ENCODE measurements around the gene SLC44A1.

The SLC44A1 gene

GRCh38 chr9:105432247-105432842 lies 187.9 kb downstream of the SLC44A1 start:
- DNase-seq (ENCODE audit: low spot score) = no peak

GRCh38 chr9:105435453-105435852 lies 191.0 kb downstream of the SLC44A1 start:
- DNase-seq (ENCODE audit: low spot score) = no peak

DNA sequence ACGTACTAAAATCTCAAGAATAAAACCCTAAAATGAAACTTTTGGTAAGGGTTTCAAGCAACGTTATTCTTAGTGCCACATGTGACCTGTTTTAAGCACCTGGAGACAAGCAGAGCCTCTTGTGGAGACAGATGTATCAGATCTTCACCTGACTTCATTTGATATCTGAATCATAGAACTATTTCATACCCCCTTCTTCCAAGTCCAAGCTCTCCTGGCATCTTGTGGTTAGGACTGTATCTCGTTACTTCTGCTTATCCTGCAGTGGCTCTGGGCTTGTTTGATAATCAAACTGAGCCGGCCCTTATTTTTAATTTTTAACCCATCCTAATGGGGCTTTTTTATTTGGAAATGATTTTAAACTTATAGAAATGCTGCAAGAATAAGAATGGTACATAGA lies 192.3 kb downstream of the SLC44A1 start:
- no peak for DNase-seq (ENCODE audit: low spot score)

- DNase-seq (ENCODE audit: low spot score) = no peak
Observed at GRCh38 chr9:105437704-105438103, 193.3 kb downstream of the SLC44A1 start.

DNA sequence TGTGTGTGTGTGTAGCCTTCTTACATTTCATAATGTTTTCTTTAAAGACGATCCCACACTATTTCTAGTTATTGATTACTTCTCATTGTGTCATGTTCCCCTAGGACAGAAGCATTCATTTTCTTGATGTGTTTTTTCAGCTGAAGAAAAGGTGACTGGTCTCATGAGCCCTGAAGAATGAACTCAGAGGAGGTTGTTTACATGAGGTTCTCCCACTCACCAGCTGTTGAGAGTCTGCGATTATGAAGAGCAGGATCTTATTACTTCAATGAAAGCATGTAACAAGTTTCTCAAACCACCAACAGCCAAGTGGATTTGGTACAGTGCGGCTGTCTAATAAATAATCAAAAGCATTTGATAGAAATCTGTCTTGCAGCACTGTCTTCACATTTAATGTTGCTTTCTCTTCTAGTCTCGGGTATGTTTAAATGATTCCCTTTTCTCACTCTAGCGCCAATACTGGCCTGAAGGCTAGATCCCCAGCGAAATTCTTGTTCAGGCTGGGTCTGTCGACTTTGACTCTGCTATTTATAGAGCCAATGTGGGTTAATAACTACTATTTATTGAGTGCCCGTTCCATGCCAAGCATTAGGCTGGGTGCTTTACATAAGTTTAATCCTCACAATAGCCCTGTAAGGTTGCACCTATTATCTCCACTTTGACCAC lies 193.8 kb downstream of the SLC44A1 start:
- DNase-seq (ENCODE audit: low spot score) = no peak

- no peak for DNase-seq (ENCODE audit: low spot score)
Observed at GRCh38 chr9:105439428-105439827, 195.0 kb downstream of the SLC44A1 start.

GRCh38 chr9:105441616-105442160 lies 197.2 kb downstream of the SLC44A1 start:
- DNase-seq (ENCODE audit: low spot score) = no peak

DNA sequence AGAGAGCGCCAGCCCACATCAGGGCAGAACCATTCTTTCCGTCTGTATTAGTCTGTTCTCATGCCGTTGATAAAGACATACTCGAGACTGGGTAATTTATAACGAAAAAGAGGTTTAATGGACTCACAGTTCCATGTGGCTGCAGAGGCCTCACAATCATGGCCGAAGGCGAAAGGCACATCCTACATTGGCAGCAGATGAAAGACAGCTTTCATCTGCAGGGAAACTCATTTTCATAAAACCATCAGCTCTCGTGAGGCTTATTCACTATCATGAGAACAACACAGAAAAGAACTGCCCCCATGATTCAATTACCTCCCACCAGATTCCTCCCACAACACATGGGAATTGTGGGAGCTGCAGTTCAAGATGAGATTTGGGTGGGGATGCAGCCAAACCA lies 198.7 kb downstream of the SLC44A1 start:
- DNase-seq (ENCODE audit: low spot score) = no peak

DNA sequence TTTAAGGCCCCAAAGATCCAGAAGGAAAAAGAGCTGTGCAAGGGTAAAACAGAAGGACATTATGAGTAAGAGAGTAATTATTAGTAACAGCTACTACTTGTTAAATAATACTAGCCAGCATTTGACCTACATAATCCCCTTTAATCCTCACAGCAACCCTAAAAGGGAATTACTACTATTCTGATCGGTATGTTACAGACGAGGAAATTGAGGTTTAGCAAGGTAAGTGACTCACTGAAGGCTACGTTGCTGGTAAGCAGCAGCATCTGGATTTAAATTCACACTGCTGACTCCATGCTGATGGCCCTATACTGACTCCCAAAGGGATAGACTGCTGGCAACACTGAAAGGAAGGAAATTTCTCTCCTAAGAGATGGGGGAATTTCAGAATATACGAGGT lies 199.7 kb downstream of the SLC44A1 start:
- DNase-seq (ENCODE audit: low spot score) = no peak

DNA sequence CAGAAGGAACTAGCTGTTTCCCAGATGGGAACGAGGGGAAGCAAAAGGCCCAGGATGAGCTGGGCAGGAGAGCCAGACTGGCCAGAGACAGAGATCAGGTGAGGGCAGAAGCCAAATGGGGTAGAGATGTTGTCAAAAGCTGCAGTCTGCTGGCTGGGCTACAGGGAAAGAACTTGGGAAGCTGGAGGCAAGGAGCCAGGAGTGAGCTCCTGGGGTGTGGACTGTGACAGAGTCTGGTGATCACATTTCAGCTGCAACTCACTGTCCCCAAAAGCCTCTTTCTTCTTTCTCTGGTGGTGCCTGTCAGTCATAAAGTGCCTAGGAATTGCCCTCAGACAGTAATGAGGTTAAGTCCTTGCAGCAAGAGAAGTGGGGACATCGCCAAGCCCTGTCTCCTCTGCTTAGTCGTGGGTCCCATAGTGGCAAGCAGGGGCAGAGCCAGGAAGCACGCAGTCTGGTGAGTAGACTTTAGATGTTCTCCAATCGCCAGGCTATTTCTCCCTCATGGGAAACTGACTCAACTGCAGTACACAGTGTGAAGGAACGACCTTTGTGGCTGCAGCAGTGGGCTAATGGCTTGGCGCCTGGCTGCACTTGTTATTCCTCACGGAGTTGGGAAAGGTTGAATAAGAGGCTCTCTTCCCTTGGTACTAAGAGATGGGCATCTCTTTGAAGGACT lies 200.9 kb downstream of the SLC44A1 start:
- no peak for DNase-seq (ENCODE audit: low spot score)

DNA sequence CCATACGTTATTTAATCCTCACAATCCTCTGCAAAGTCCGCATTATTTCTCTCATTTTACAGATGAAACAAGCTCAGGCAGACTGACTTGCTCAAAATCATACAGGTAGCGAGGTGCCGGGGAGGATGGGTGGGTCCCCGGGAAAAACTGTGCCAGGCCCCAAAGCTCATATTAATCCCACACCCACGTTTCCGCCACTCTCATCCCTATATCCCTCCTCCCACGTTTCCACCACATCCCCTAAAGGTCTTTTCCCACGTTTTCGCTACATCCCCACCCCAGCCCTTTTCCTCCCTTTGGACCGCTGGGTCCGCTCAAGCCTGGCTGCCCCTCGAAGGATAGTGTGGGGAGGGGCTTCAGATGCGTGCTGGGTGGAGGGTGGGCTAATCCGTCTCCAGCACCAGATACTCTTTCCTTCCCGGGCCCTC lies 202.9 kb downstream of the SLC44A1 start:
- DNase-seq (ENCODE audit: low spot score) = peak; percentile 43

DNA sequence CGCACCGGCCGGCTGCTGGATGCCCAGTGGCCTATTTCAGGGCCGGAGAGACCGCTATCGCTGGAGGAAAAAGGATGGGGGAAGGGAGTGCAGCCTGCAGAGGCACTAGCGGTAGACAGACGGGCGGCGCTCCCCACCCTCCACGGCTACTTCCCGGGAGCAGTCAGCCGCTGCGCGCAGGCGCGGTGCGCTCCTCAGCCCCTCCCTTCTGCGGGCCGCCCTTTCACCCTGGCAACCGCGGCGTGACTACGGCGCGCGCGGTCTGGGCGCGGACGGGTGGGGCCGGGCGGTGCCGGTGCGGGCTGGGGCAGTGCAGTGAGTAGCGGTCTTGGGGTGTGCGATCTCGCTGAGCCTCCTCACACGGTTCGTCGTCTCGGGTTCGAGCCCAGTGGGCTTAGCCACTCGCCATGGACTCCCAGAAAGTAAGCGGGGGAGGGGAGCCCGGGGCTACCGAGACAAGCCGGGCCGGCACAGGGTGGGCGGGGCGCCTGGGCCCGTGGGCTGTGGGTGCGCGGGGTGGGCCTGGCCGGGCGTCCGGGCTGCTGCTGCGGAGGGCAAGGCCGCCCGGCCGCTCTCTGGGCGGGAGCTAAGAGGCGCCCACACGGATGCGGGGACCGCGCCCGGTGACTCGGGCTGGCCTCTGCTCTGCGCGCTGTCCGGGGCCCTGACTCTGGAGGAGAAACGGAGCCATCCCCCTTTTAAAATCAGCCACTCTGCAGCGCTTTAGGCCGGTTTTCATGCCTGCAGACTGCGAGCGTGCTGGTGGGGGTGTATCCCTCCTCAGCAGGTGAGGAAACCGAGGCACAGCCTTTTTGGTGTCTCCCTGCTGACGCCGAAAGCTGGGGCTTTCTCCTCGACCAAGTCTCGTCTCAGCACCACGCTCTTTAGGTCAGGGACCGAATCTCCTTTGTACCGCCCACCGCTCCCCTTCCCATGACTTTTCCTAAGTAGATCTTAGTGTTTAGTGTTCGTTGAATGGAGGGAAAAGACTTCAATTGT lies 203.7 kb downstream of the SLC44A1 start, which contains the start of gene FSD1L:
FSD1L (plus strand) TSS at position 221 of the 999 bp plus-strand sequence; CDS start at position 408, 187 bp downstream.
- peak; percentile 96 for DNase-seq (ENCODE audit: low spot score)

- no peak for DNase-seq (ENCODE audit: low spot score)
Observed at GRCh38 chr9:105449081-105449480, 204.6 kb downstream of the SLC44A1 start.

DNA sequence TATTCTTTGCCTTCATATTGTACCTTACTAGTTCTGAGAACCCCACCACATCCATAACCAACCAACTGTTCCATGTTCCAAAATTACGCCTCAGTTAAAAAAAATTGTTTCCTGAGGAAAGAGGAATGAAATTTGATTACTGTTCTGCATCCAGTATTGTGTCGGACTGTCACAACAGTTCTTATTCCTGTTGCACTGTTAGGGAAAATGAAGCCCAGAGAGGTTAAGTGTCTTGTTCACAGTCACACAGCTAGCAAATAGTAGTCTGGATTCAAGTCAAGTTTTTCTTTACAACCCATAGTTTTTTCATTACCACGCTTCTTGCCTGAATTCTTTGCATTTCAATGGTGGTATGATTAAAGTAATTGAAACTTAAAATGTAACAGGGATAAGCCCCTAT lies 207.7 kb downstream of the SLC44A1 start:
- no peak for DNase-seq (ENCODE audit: low spot score)

GRCh38 chr9:105455836-105456475 lies 211.5 kb downstream of the SLC44A1 start:
- no peak for DNase-seq (ENCODE audit: low spot score)

DNA sequence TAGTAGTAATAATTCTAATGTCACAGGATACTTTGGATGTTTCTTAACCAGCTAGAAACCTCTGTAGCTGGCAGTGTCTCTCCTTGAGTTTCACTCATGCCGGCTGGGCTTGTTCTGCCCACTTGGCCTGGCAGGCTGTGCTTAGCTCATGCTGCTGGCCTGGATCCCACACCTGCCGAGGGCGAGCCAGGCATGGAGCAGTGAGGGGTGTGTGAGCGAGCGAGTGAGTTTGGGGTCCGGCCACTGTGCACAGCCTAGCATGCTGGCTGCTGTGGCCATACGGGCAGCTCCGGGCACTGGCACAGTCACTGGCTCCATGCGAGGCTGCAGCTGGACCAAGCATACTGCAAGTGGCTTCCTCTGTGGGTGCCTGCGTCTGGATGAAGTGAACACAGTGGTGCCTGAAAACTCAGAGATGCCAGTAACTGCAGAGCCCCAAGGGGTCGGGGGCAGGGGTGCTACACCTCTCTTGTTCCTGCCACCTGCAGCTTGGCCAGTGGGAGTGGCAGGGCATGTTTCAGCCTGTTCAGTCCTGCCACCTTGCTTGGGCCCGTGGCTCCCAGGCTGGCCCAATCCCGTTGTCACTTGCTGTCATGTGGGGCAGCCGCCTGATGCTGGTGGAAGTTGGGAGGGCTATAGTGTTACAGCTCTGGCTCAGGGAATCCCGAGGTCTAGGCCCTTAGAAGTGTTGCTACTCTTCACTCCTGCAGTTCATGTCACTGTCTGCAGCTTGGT lies 213.3 kb downstream of the SLC44A1 start:
- no peak for DNase-seq (ENCODE audit: low spot score)

- DNase-seq (ENCODE audit: low spot score) = no peak
Observed at GRCh38 chr9:105458404-105458803, 214.0 kb downstream of the SLC44A1 start.

GRCh38 chr9:105459336-105459735 lies 214.9 kb downstream of the SLC44A1 start:
- DNase-seq (ENCODE audit: low spot score) = no peak

- no peak for DNase-seq (ENCODE audit: low spot score)
Observed at GRCh38 chr9:105466898-105467455, 222.5 kb downstream of the SLC44A1 start.

DNA sequence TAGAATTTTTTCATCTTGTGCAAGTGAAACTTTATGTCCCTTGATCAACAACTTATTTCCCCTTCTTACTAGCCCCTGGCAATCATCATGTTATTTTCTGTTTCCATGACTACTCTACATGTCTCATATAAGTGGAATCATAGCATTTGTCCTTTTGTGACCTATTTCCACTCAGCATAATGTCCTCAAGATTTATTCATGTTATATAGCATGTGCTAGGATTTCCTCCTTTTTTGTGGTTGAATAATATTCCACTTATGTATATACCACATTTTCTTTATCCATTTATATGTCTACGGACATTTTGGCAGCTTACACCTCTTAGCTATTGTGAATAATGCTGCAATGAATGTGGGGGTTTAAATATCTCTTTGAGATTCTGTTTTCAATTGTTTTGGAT lies 224.4 kb downstream of the SLC44A1 start:
- no peak for DNase-seq (ENCODE audit: low spot score)

All from SW480 (cell line).